Kidney (tissue), 14 donors: ENCODE data around the gene ADAM30. TPM values are rescaled to one million over a fixed set of nuclear protein-coding genes. Genes with fewer than 3 reads are reported as not detected.

Experiments
- DNase-seq, 5 donors: peaks; one replicate each; pipeline ENCODE4 v3.0.0-alpha.2; 2013 to 2020
- FAIRE-seq: peaks from 2 replicates; lab custom pipeline; 2012; peaks lifted over from hg19 to GRCh38; lab: Jason Lieb, UNC
- H3K27ac ChIP-seq, 2 donors: one replicate each; pipeline ENCODE4 v1.7.0; 2013; ENCODE audit warnings: low read depth in 2 of 2, low read length in 2 of 2, inconsistent platforms in 1 of 2
- H3K27me3 ChIP-seq: one replicate; pipeline ENCODE4 v1.7.1; 2013; ENCODE audit warnings: low read length, inconsistent platforms; ENCODE audit not compliant: control insufficient read depth, insufficient read depth
- H3K36me3 ChIP-seq, 3 donors: one replicate each; pipeline versions ENCODE4 v1.7.0 to v1.7.1; 2013; ENCODE audit warnings: low read length in 3 of 3, control low read depth in 1 of 3, inconsistent platforms in 1 of 3; ENCODE audit not compliant: insufficient read depth in 3 of 3, control insufficient read depth in 2 of 3
- H3K4me1 ChIP-seq, 3 donors: one replicate each; pipeline versions ENCODE4 v1.7.0 to v1.7.1; 2013; ENCODE audit warnings: low read length in 3 of 3, inconsistent platforms in 1 of 3, low read depth in 1 of 3; ENCODE audit not compliant: control insufficient read depth in 2 of 3, insufficient read depth in 2 of 3
- H3K4me3 ChIP-seq, 3 donors: one replicate each; pipeline versions ENCODE4 v1.7.0 to v1.8.1; 2013; ENCODE audit warnings: low read length in 3 of 3, control low read depth in 1 of 3, inconsistent platforms in 1 of 3
- H3K9ac ChIP-seq, 3 donors: one replicate each; pipeline versions ENCODE4 v1.7.0 to v1.7.1; 2013; ENCODE audit warnings: low read length in 3 of 3, control low read depth in 1 of 3, inconsistent platforms in 1 of 3
- H3K9me3 ChIP-seq, 3 donors: one replicate each; pipeline versions ENCODE4 v1.7.0 to v1.7.1; 2013; ENCODE audit warnings: low read length in 3 of 3, control low read depth in 1 of 3, inconsistent platforms in 1 of 3; ENCODE audit not compliant: control insufficient read depth in 2 of 3, insufficient read depth in 1 of 3
- CTCF ChIP-seq: IDR thresholded peaks from 3 replicates; pipeline ENCODE4 v1.5.1; 2012; ENCODE audit warnings: mild to moderate bottlenecking, moderate library complexity, borderline replicate concordance; ENCODE audit not compliant: insufficient read depth; ENCODE audit errors: extremely low read depth
- intact Hi-C: fragments of 100-400 bp; cut with DNase I; formaldehyde crosslinking; loops from one replicate; pipeline ENCODE4 v1.11.1; 2022
- polyA plus RNA-seq: library from polyadenylated mRNA; stranded (reverse); fragments of 350-450 nt; fragmentation: Illumina TruSeq; extraction: RNeasy Lipid Tissue Mini Kit (QIAGEN cat#74804); gene quantifications from one replicate; pipeline ENCODE4 v1.2.3, GENCODE V29; 2014; ENCODE audit warnings: low read depth, low replicate concordance; ENCODE audit not compliant: insufficient read depth
- total RNA-seq: library from RNA; stranded (reverse); fragmentation: NEBNext Ultra II Directional; extraction: Animal tissue kit (Norgen Biotek cat#: 25700); gene quantifications from one replicate; pipeline ENCODE4 v1.2.1, GENCODE V29; 2021
- donor health status: control.
- donor health status: control.
- donor health status: control.
- donor health status: control.
- donor health status: control.
- donor health status: DM: yes; HTN: yes; CAD: no.
- donor health status: Normal renal cell carcinoma (clear cell type).

Gene ADAM30
- total and polyA plus RNA-seq, 2 donors from 2014 or later: not detected

GRCh38 chr1:119914071-119914470, 17.8 kb upstream of the ADAM30 start:
- FAIRE-seq (no peak), DNase-seq (no peak)
- no peaks in the 10 kb centered on the region for H3K4me1 ChIP-seq
- H3K27ac ChIP-seq: no peak overlapping the region
- intact Hi-C loops: no loop called here
- H3K4me3 ChIP-seq: no peak overlapping the region
- TF ChIP-seq CTCF: no peak
- H3K36me3 ChIP-seq: peaks cover 19 to 44% (median 21%) of the 10 kb centered on the region in 3 donors
- no peaks in the 10 kb centered on the region for H3K27me3 ChIP-seq
- no peaks in the 10 kb centered on the region for H3K9me3 ChIP-seq
- no peak overlapping the region for H3K9ac ChIP-seq

- no peak for TF ChIP-seq CTCF
- Histone ChIP-seq H3K9me3 (no peaks in the 10 kb centered on the region), H3K27ac (no peak overlapping the region), H3K27me3 (no peaks in the 10 kb centered on the region), H3K9ac (no peak overlapping the region), H3K36me3 (peaks cover 15 to 34% (median 19%) of the 10 kb centered on the region in 3 donors), H3K4me3 (no peak overlapping the region), H3K4me1 (no peaks in the 10 kb centered on the region)
- intact Hi-C loops: no loop called here
- DNase-seq (no peak), FAIRE-seq (no peak)
These were observed 16.6 kb upstream of the ADAM30 start for GRCh38 chr1:119912963-119913362.

GRCh38 chr1:119911775-119912174, 15.5 kb upstream of the ADAM30 start:
- peaks cover 10 to 25% (median 12%) of the 10 kb centered on the region in 3 donors for H3K36me3 ChIP-seq
- peaks cover 0 to 3% (median 0%) of the 10 kb centered on the region in 3 donors for H3K4me1 ChIP-seq
- no peaks in the 10 kb centered on the region for H3K27me3 ChIP-seq
- FAIRE-seq (no peak), DNase-seq (no peak)
- no peak overlapping the region for H3K4me3 ChIP-seq
- no peak overlapping the region for H3K27ac ChIP-seq
- intact Hi-C loops: no loop called here
- no peak overlapping the region for H3K9ac ChIP-seq
- no peaks in the 10 kb centered on the region for H3K9me3 ChIP-seq
- TF ChIP-seq CTCF: no peak

- no peak overlapping the region for H3K9ac ChIP-seq
- no peak overlapping the region for H3K4me3 ChIP-seq
- no peaks in the 10 kb centered on the region for H3K27me3 ChIP-seq
- FAIRE-seq (no peak), DNase-seq (no peak)
- peaks cover 0 to 3% (median 0%) of the 10 kb centered on the region in 3 donors for H3K4me1 ChIP-seq
- H3K36me3 ChIP-seq: peaks cover 3 to 17% (median 9%) of the 10 kb centered on the region in 3 donors
- no peak for TF ChIP-seq CTCF
- intact Hi-C loops: no loop called here
- H3K27ac ChIP-seq: no peak overlapping the region
- no peaks in the 10 kb centered on the region for H3K9me3 ChIP-seq
These were observed 14.3 kb upstream of the ADAM30 start for GRCh38 chr1:119910618-119911017.
